T-helper 1 cell treated with Interleukin-12 subunit alpha and Interleukin-12 subunit beta and Interleukin-4 antibody, amounts not matched to agents 30 μg/mL and 1 μg/mL, for 36 hours (primary cell): ENCODE data around the gene LPGAT1.
"Not testable (repeated sequence)": the region's sequence is repeated elsewhere in the genome, so short reads cannot be mapped to it uniquely, and the experiment has no call there.

ENCODE experiments used
- H3K27ac Mint-ChIP-seq: one replicate; pipeline ENCODE4 v1.8.0; 2021; ENCODE audit warnings: mild to moderate bottlenecking, mixed read lengths
- H3K27me3 Mint-ChIP-seq: one replicate; pipeline ENCODE4 v1.8.0; 2021; ENCODE audit warnings: low read depth, mixed read lengths
- H3K36me3 Mint-ChIP-seq: one replicate; pipeline ENCODE4 v1.8.0; 2021; ENCODE audit warnings: low read depth, mixed read lengths
- H3K4me1 Mint-ChIP-seq: one replicate; pipeline ENCODE4 v1.8.0; 2021; ENCODE audit warnings: low read depth, mixed read lengths
- H3K4me3 Mint-ChIP-seq: one replicate; pipeline ENCODE4 v1.8.0; 2021; ENCODE audit warnings: mild to moderate bottlenecking, moderate library complexity, mixed read lengths
- H3K9me3 Mint-ChIP-seq: one replicate; pipeline ENCODE4 v1.8.0; 2021; ENCODE audit warnings: mixed read lengths

Gene LPGAT1

GRCh38 chr1:211701733-211702132, 128.8 kb downstream of the LPGAT1 start:
- Mint-ChIP-seq H3K36me3 (no peaks in the 10 kb centered on the region), H3K27ac (no peak overlapping the region), H3K4me1 (peaks cover 13% of the 10 kb centered on the region), H3K4me3 (no peak overlapping the region), H3K9me3 (no peaks in the 10 kb centered on the region), H3K27me3 (peaks cover 30% of the 10 kb centered on the region)

GRCh38 chr1:211699059-211699458, 131.5 kb downstream of the LPGAT1 start:
- Mint-ChIP-seq H3K9me3 (peaks cover 3% of the 10 kb centered on the region), H3K27ac (no peak overlapping the region), H3K36me3 (no peaks in the 10 kb centered on the region), H3K4me3 (no peak overlapping the region), H3K27me3 (peaks cover 30% of the 10 kb centered on the region), H3K4me1 (peaks cover 30% of the 10 kb centered on the region)

DNA sequence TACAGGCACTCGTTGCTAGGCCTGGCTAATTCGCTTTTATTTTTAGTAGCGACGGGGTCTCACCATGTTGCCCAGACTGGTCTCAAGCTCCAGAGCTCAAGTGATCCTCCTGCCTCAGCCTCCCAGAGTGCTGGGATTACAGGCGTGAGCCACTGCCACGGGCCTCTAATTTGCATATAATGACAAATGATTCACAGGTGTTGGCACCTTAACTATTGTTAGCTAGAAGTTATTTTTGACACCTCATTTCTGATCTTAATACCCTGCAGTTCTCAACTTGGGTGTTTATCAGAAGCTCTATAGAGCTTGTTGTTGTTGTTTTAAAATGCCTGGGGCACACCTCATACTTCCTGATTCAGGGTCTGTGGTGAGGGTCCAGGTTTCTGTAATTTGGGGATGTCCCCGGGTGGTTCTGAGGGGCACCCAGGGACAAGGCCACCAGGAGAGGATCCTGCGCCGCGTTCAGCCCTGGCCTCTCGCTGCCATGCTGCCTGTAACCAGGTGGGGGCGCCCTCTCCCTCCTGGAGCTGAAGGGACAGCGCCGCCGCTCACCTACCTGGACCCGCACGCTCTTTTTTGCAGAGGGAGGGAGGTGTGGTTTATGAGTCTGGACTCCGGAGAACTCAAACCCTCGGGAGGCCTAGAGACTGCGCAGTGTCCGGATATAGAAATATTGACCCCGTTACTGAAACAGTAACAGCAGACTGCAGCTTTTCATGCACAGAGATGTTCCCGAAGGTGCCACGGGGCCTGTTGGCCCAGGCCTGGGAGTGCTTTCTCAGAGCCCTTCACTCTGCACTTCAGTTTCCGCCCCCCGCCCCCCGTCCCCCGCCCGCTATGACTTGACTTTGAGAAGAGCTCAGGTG, 132.2 kb downstream of the LPGAT1 start:
- H3K4me3 Mint-ChIP-seq, result peak overlapping the region; percentile 28
- H3K36me3 Mint-ChIP-seq, result no peaks in the 10 kb centered on the region
- H3K27ac Mint-ChIP-seq, result no peak overlapping the region
- peaks cover 30% of the 10 kb centered on the region for H3K27me3 Mint-ChIP-seq
- peaks cover 30% of the 10 kb centered on the region for H3K4me1 Mint-ChIP-seq
- peaks cover 4% of the 10 kb centered on the region for H3K9me3 Mint-ChIP-seq

DNA sequence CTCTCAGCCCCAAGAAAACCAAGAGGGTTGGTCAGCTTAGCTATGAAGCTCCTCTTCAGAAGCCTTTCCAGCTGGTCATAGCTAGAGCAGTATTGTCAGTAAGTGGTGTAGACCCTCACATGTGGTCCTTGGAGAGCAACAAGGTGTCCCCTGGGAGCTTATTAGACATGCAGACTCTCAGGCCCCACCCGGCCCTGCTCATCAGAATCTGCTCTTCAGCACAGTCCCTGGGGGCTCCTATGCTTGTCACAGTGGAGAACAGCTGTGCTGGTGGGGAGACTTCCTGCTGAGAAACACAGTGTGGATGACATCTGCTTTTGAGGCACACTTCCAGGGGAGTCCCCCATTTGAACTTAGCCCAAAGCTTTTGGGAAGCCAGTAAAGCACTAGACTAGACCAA, 133.2 kb downstream of the LPGAT1 start:
- no peak overlapping the region for H3K4me3 Mint-ChIP-seq
- H3K9me3 Mint-ChIP-seq, result peaks cover 4% of the 10 kb centered on the region
- no peaks in the 10 kb centered on the region for H3K36me3 Mint-ChIP-seq
- peaks cover 29% of the 10 kb centered on the region for H3K27me3 Mint-ChIP-seq
- no peak overlapping the region for H3K27ac Mint-ChIP-seq
- H3K4me1 Mint-ChIP-seq, result peaks cover 30% of the 10 kb centered on the region

GRCh38 chr1:211695135-211695816, 135.3 kb downstream of the LPGAT1 start:
- Mint-ChIP-seq H3K27me3 (peaks cover 12% of the 10 kb centered on the region), H3K9me3 (peaks cover 4% of the 10 kb centered on the region), H3K27ac (no peak overlapping the region), H3K36me3 (no peaks in the 10 kb centered on the region), H3K4me1 (peaks cover 30% of the 10 kb centered on the region), H3K4me3 (no peak overlapping the region)

DNA sequence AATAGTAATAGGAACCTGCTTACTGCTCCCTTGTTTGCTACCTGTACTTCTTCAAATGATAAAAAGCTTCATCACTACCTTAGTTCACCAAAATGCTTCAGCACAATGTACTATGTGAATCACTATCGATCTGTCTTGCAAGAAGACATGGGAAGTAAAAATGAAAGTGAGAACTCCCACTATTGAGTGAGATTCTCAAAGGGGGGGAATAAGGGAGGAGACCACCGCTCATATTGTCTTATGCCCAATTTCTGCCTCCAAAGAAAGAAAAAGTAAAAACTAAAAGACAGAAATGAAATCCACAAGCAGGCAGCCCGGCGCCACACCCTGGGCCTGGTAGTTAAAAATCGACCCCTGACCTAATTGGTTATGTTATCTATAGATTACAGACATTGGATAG, 136.7 kb downstream of the LPGAT1 start:
- H3K4me1 Mint-ChIP-seq, result peaks cover 31% of the 10 kb centered on the region
- not testable (repeated sequence) for H3K36me3 Mint-ChIP-seq, H3K27me3 Mint-ChIP-seq, H3K27ac Mint-ChIP-seq, H3K4me3 Mint-ChIP-seq, H3K9me3 Mint-ChIP-seq
